B cell (primary cell): ENCODE data around the gene HPRT1. TPM values are rescaled to one million over a fixed set of nuclear protein-coding genes. Genes with fewer than 3 reads are reported as not detected.

Experiments
- ATAC-seq: fragments of 200-7000 bp; cut with Tn5 transposase; one replicate; pipeline ENCODE4 v1.10.0; 2021; ENCODE audit warnings: low read depth, mild to moderate bottlenecking, moderate number of reproducible peaks, moderate library complexity
- CTCF ChIA-PET: fragments of 350-600 bp; sonication (Branson Sonifier 250); formaldehyde crosslinking; loops from one replicate; lab custom pipeline; 2021; ENCODE audit warnings: antibody characterized with exemption, inconsistent platforms; lab: Charles Lee
- POLR2A ChIA-PET: fragments of 350-600 bp; sonication (Branson Sonifier 250); formaldehyde crosslinking; loops from one replicate; lab custom pipeline; 2021; ENCODE audit warnings: antibody characterized with exemption; lab: Charles Lee
- DNase-seq: peaks from one replicate; pipeline ENCODE4 v3.0.0; 2013
- H2AFZ ChIP-seq: 2 replicates; pipeline ENCODE4 v1.6.1; 2012; ENCODE audit warnings: mild to moderate bottlenecking, low read depth, low read length; ENCODE audit not compliant: insufficient read depth, poor library complexity, severe bottlenecking
- H3K27ac ChIP-seq, 2 donors: 1 replicate in 1 of 2; 2 replicates in 1 of 2; pipeline ENCODE4 v1.5.1; 2012 to 2013; ENCODE audit warnings: low read length in 2 of 2, mild to moderate bottlenecking in 2 of 2, moderate library complexity in 1 of 2
- H3K27me3 ChIP-seq, 4 experiments: fragments of 200-600 bp in 1 of 4; sonication (generic) in 1 of 4; replicated peaks in 1 of 4; 1 replicate in 2 of 4; 2 replicates in 2 of 4; pipeline versions ENCODE4 v1.6.1 to v1.7.0; 2013 to 2016; ENCODE audit warnings: low read length in 3 of 4, mild to moderate bottlenecking in 2 of 4, mixed read lengths in 1 of 4, moderate library complexity in 1 of 4; ENCODE audit not compliant: insufficient read depth in 4 of 4, control insufficient read depth in 3 of 4; ENCODE audit errors: control extremely low read depth in 1 of 4
- H3K36me3 ChIP-seq, 2 experiments: replicated peaks in 1 of 2; 1 replicate in 1 of 2; 2 replicates in 1 of 2; pipeline versions ENCODE4 v1.6.1 to v1.7.1; 2013; ENCODE audit warnings: low read length in 1 of 2; ENCODE audit not compliant: insufficient read depth in 2 of 2, control insufficient read depth in 1 of 2; ENCODE audit errors: control extremely low read depth in 1 of 2, extremely low read depth in 1 of 2
- H3K4me1 ChIP-seq, 2 donors: fragments of 200-600 bp in 1 of 2; sonication (generic) in 1 of 2; 1 replicate in 1 of 2; 2 replicates in 1 of 2; pipeline versions ENCODE4 v1.5.1 to v1.6.1; 2013 to 2017; ENCODE audit warnings: low read length in 2 of 2; ENCODE audit not compliant: control insufficient read depth in 2 of 2, insufficient read depth in 2 of 2
- H3K4me2 ChIP-seq: replicated peaks from 2 replicates; pipeline ENCODE3; 2012; ENCODE audit warnings: mild to moderate bottlenecking, low read depth, low read length; ENCODE audit not compliant: poor library complexity, severe bottlenecking
- H3K4me3 ChIP-seq, 5 experiments: fragments of 200-600 bp in 1 of 5; sonication (generic) in 1 of 5; 1 replicate in 3 of 5; 2 replicates in 2 of 5; pipeline versions ENCODE4 v1.5.1 to v1.7.0; 2011 to 2016; ENCODE audit warnings: low read length in 4 of 5, mild to moderate bottlenecking in 4 of 5, low read depth in 2 of 5, control low read depth in 1 of 5, moderate library complexity in 1 of 5; ENCODE audit not compliant: insufficient read depth in 1 of 5; ENCODE audit errors: control extremely low read depth in 1 of 5, extremely low read depth in 1 of 5
- H3K79me2 ChIP-seq: fragments of 200-600 bp; sonication (generic); one replicate; pipeline ENCODE4 v1.6.0; 2016; ENCODE audit warnings: low read length; ENCODE audit not compliant: control insufficient read depth, insufficient read depth
- H3K9ac ChIP-seq: fragments of 200-600 bp; sonication (generic); 2 replicates; pipeline ENCODE4 v1.6.1; 2017; ENCODE audit warnings: mild to moderate bottlenecking, low read length, moderate library complexity
- H3K9me3 ChIP-seq, 3 donors: one replicate each; pipeline versions ENCODE4 v1.6.1 to v1.7.1; 2013; ENCODE audit warnings: low read length in 2 of 3; ENCODE audit not compliant: control insufficient read depth in 2 of 3, insufficient read depth in 1 of 3; ENCODE audit errors: control extremely low read depth in 1 of 3
- H4K20me1 ChIP-seq: 2 replicates; pipeline ENCODE4 v1.6.0; 2012; ENCODE audit warnings: mild to moderate bottlenecking, low read length; ENCODE audit not compliant: insufficient read depth, control insufficient read depth, poor library complexity, severe bottlenecking
- H3K27ac Mint-ChIP-seq: one replicate; pipeline ENCODE4 v1.8.0; 2021; ENCODE audit warnings: mixed read lengths
- H3K27me3 Mint-ChIP-seq: one replicate; pipeline ENCODE4 v1.8.0; 2021; ENCODE audit warnings: mixed read lengths
- H3K4me1 Mint-ChIP-seq: one replicate; pipeline ENCODE4 v1.8.0; 2021; ENCODE audit warnings: mixed read lengths
- H3K4me3 Mint-ChIP-seq: one replicate; pipeline ENCODE4 v1.8.0; 2021; ENCODE audit warnings: mixed read lengths
- H3K9me3 Mint-ChIP-seq: one replicate; pipeline ENCODE4 v1.8.0; 2022; ENCODE audit warnings: mixed read lengths; ENCODE audit not compliant: insufficient read depth
- EZH2 ChIP-seq: IDR thresholded peaks from 2 replicates; pipeline ENCODE4 v1.6.1; 2012; ENCODE audit warnings: borderline replicate concordance, low read depth, mild to moderate bottlenecking, moderate library complexity, low read length; ENCODE audit not compliant: insufficient read depth, poor library complexity, severe bottlenecking
- WGBS: methylation state at CpG from one replicate; pipeline ENCODE4 v1.1.5; 2013; ENCODE audit warnings: missing lambda C conversion rate; ENCODE audit not compliant: insufficient coverage; 5-methylcytosine and 5-hydroxymethylcytosine counted together
- intact Hi-C: fragments of 100-400 bp; cut with micrococcal nuclease; formaldehyde crosslinking; loops from one replicate; pipeline ENCODE4 v1.10.0; 2022
- polyA plus RNA-seq: library from polyadenylated mRNA; depleted of rRNA; stranded (reverse); fragments of >200 nt; gene quantifications from 2 replicates; pipeline ENCODE4 v1.2.3, GENCODE V29; 2012
- total RNA-seq, 2 donors: library from RNA; stranded (reverse); fragments of 120-200 nt in 1 of 2; gene quantifications; 1 replicate in 1 of 2; 2 replicates in 1 of 2; pipeline versions ENCODE4 v1.2.3 to v1.2.4, GENCODE V29; 2013 to 2022
- TF ChIP-seq, protein P1 (sequence below): fragments of 200-600 bp; IDR thresholded peaks from one replicate; pipeline ENCODE4 v1.8.0; 2022; ENCODE audit warnings: antibody characterized with exemption, mild to moderate bottlenecking

HPRT1 gene
- total and polyA plus RNA-seq, 2 donors (not counting 1 experiment from before 2014, with no cell fraction given) = 6.6 to 19.5 TPM

DNA sequence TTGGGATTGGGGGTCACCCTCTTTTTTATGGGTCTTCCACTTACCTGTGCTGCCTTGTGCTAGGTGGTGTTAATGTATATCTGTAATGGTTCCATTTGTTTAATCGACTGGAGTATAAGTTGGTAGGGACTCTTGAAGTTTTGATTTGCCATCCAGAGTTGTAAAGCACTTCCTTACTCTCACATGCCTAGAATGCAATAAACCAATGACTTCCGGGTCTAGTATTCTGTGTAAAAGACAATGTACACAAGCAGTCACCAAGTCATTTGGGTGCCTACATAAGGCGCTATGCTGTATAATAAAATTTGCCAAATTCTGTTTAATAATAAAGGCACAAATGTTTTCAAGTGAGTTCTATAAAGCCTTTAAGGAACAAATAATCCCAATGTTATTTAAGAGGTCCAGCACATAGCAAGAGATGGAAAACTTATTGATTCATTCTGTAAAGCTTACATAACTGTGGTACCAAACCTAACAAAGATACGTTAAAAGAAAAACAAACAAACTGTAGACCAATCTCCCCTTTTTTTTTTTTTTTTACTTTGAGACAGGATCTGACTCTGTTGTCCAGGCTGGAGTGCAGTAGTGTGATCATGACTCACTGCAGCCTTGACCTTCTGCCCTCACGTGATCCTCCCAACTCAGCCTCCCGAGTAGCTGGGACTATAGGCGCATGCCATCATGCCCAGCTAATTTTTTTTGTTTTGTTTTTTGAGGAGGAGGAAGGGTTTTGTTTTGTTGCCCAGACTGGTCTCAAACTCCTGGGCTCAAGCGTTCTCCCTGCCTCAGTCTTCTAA is 41.5 kb upstream of the HPRT1 start:
- H4K20me1 ChIP-seq = no peaks in the 10 kb centered on the region
- no peaks in the 10 kb centered on the region for H3K4me1 Mint-ChIP-seq
- no peaks in the 10 kb centered on the region for H3K9me3 ChIP-seq
- no peaks in the 10 kb centered on the region for H3K27me3 Mint-ChIP-seq
- H3K27ac ChIP-seq = no peak overlapping the region
- no peak for DNase-seq
- no peak overlapping the region for H3K4me3 ChIP-seq
- no peaks in the 10 kb centered on the region for H3K4me1 ChIP-seq
- no CpG with 5 or more reads among the region's 8 CpGs for WGBS
- intact Hi-C loops = no loop called here
- H3K4me2 ChIP-seq = no peak overlapping the region
- H3K9ac ChIP-seq = no peak overlapping the region
- POLR2A ChIA-PET = no interaction called here
- CTCF ChIA-PET = no interaction called here
- H3K9me3 Mint-ChIP-seq = no peaks in the 10 kb centered on the region
- H3K27me3 ChIP-seq = no peaks in the 10 kb centered on the region
- no peak overlapping the region for H2AFZ ChIP-seq
- no peak for TF ChIP-seq EZH2
- TF ChIP-seq, protein P1, sequence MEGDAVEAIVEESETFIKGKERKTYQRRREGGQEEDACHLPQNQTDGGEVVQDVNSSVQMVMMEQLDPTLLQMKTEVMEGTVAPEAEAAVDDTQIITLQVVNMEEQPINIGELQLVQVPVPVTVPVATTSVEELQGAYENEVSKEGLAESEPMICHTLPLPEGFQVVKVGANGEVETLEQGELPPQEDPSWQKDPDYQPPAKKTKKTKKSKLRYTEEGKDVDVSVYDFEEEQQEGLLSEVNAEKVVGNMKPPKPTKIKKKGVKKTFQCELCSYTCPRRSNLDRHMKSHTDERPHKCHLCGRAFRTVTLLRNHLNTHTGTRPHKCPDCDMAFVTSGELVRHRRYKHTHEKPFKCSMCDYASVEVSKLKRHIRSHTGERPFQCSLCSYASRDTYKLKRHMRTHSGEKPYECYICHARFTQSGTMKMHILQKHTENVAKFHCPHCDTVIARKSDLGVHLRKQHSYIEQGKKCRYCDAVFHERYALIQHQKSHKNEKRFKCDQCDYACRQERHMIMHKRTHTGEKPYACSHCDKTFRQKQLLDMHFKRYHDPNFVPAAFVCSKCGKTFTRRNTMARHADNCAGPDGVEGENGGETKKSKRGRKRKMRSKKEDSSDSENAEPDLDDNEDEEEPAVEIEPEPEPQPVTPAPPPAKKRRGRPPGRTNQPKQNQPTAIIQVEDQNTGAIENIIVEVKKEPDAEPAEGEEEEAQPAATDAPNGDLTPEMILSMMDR = no peak
- no peak overlapping the region for H3K4me3 Mint-ChIP-seq
- H3K79me2 ChIP-seq = no peaks in the 10 kb centered on the region
- H3K36me3 ChIP-seq = peaks cover 1 to 39% of the 10 kb centered on the region in 2 experiments
- H3K27ac Mint-ChIP-seq = no peak overlapping the region
- no peak for ATAC-seq

DNA sequence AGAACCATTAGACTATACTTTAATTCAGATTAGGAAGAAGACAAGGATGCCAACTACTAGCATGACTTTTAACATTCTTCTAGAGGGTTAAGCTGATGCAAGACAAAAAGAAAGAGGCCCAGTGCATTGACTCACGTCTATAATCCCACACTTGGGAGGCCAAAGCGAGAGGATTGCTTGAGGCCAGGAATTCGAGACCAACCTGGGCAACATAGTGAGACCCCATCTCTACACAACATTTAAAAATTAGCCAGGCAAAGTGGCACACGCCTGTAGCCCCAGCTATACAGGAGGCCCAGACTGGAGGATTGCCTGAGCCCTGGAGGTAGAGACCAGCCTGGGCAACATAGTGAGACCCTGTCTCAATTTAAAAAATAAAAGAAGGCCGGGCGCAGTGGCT is 40.2 kb upstream of the HPRT1 start:
- Mint-ChIP-seq H3K9me3 (no peaks in the 10 kb centered on the region), H3K27ac (no peak overlapping the region), H3K4me3 (no peak overlapping the region), H3K27me3 (no peaks in the 10 kb centered on the region), H3K4me1 (no peaks in the 10 kb centered on the region)
- no peak overlapping the region for H3K4me2 ChIP-seq
- no peaks in the 10 kb centered on the region for H3K4me1 ChIP-seq
- TF ChIP-seq, protein P1 = no peak
- no peak for TF ChIP-seq EZH2
- H3K27ac ChIP-seq = no peak overlapping the region
- H3K36me3 ChIP-seq = peaks cover 1 to 37% of the 10 kb centered on the region in 2 experiments
- no peak overlapping the region for H2AFZ ChIP-seq
- no peak for DNase-seq
- H3K79me2 ChIP-seq = no peaks in the 10 kb centered on the region
- no peak overlapping the region for H3K4me3 ChIP-seq
- WGBS = 100% methylated on average over 4 of the region's 6 CpGs
- CTCF ChIA-PET = no interaction called here
- no peaks in the 10 kb centered on the region for H3K27me3 ChIP-seq
- H4K20me1 ChIP-seq = no peaks in the 10 kb centered on the region
- POLR2A ChIA-PET = no interaction called here
- intact Hi-C loops = no loop called here
- H3K9ac ChIP-seq = no peak overlapping the region
- no peak for ATAC-seq
- H3K9me3 ChIP-seq = no peaks in the 10 kb centered on the region
